Measurements from ENCODE around the gene OR51B2. TPM values are rescaled to one million over a fixed set of nuclear protein-coding genes. Genes with fewer than 3 reads are reported as not detected.
"Not testable (repeated sequence)": the region's sequence is repeated elsewhere in the genome, so short reads cannot be mapped to it uniquely, and the experiment has no call there.

Gene OR51B2
- total RNA-seq, 1 donor from 2014 or later = not detected

DNA sequence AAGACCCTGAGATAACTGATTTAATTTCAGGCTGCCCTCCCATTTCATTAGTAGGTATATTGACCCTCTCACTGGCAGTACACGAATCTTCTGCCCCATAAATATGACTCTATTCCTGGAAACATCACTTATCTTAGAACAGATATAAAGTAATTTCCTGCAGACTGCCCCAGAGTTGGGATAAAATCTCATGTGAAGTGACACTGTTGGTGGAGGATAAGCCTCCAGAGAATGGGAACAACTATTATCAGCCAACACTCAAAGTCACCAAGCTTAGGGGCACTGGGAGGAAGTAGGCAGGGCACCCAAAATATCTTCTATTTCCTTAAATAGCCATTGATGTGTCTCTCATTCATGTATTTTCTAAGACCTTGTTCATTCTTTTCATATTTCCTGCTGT is 11.1 kb upstream of the OR51B2 start:
- no peak for DNase-seq (ENCODE audit: low read depth)
- no peak overlapping the region for H3K4me3 ChIP-seq (ENCODE audit: low read depth, low read length)
- TF ChIP-seq CTCF (IDR thresholded peaks at IDR 0.05; ENCODE audit: insufficient read depth, low read length, poor library complexity, severe bottlenecking) = no peak
- no peaks in the 10 kb centered on the region for H3K27me3 ChIP-seq (ENCODE audit: control insufficient read depth, insufficient read depth, low read length)
- H3K36me3 ChIP-seq (ENCODE audit: control insufficient read depth, insufficient read depth, low read length) = no peaks in the 10 kb centered on the region

- no peak for DNase-seq (ENCODE audit: low read depth)
- Histone ChIP-seq H3K27me3 (ENCODE audit: control insufficient read depth, insufficient read depth, low read length) (no peaks in the 10 kb centered on the region), H3K4me3 (ENCODE audit: low read depth, low read length) (no peak overlapping the region), H3K36me3 (ENCODE audit: control insufficient read depth, insufficient read depth, low read length) (no peaks in the 10 kb centered on the region)
- no peak for TF ChIP-seq CTCF (IDR thresholded peaks at IDR 0.05; ENCODE audit: insufficient read depth, low read length, poor library complexity, severe bottlenecking)
These were observed 6.8 kb downstream of the OR51B2 start for GRCh38 chr11:5317292-5317691.

DNA sequence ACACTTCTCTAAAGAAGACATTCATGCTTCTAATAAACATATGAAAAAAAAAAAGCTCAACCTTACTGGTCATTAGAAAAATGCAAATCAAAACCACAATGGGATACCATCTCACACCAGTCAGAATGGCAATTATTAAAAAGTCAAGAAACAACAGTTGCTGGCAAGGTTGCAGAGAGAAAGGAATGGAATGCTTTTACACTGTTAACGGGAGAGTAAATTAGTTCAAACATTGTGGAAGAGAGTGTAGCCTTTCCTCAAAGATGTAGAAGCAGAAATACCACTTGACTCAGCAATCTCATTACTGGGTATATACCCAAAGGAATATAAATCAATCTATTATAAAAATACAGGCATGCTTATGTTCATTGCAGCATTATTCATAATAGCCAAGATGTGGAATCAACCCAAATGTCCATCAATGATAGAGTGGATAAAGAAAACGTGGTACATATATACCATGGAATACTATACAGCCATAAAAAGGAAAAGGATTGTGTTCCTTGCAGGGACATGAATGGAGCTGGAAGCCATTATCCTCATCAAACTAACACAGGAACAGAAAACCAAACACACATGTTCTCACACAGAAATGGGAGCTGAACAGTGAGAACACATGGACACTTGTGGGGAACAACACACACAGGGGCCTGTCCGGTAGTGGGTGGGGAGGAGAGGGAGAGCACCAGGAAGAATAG is 10.6 kb downstream of the OR51B2 start:
- not testable (repeated sequence) for DNase-seq (ENCODE audit: low read depth); H3K36me3 ChIP-seq (ENCODE audit: control insufficient read depth, insufficient read depth, low read length); H3K27me3 ChIP-seq (ENCODE audit: control insufficient read depth, insufficient read depth, low read length); H3K4me3 ChIP-seq (ENCODE audit: low read depth, low read length)

DNA sequence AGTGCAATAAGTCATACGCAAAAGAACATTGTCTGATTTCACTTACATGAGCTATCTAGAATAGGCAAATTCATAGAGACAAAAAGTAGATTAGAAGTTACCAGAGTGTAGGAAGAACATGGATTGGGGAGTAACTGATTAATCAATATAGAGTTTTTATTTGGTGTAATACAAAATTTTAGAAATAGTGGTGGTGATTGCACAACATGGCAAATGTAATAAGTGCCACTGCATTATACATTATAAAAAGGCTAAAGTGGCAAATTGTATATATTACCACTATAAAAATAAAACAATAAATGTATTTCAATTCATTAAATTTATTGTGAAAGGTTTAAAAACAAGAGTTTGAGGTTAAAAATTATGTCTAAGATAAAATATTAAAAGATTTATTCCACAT is 13.7 kb downstream of the OR51B2 start:
- Histone ChIP-seq H3K36me3 (ENCODE audit: control insufficient read depth, insufficient read depth, low read length) (no peaks in the 10 kb centered on the region), H3K27me3 (ENCODE audit: control insufficient read depth, insufficient read depth, low read length) (no peaks in the 10 kb centered on the region), H3K4me3 (ENCODE audit: low read depth, low read length) (no peak overlapping the region)
- no peak for DNase-seq (ENCODE audit: low read depth)
- TF ChIP-seq CTCF (IDR thresholded peaks at IDR 0.05; ENCODE audit: insufficient read depth, low read length, poor library complexity, severe bottlenecking) = no peak

GRCh38 chr11:5307256-5308019 is 16.7 kb downstream of the OR51B2 start:
- no peak for TF ChIP-seq CTCF (IDR thresholded peaks at IDR 0.05; ENCODE audit: insufficient read depth, low read length, poor library complexity, severe bottlenecking)
- Histone ChIP-seq H3K4me3 (ENCODE audit: low read depth, low read length) (no peak overlapping the region), H3K27me3 (ENCODE audit: control insufficient read depth, insufficient read depth, low read length) (no peaks in the 10 kb centered on the region), H3K36me3 (ENCODE audit: control insufficient read depth, insufficient read depth, low read length) (no peaks in the 10 kb centered on the region)
- DNase-seq (ENCODE audit: low read depth) = no peak

- DNase-seq (ENCODE audit: low read depth) = no peak
- no peak for TF ChIP-seq CTCF (IDR thresholded peaks at IDR 0.05; ENCODE audit: insufficient read depth, low read length, poor library complexity, severe bottlenecking)
- no peaks in the 10 kb centered on the region for H3K27me3 ChIP-seq (ENCODE audit: control insufficient read depth, insufficient read depth, low read length)
These were observed 20.1 kb downstream of the OR51B2 start for GRCh38 chr11:5304046-5304445.

More at GRCh38 chr11:5304046-5304445, 20.1 kb downstream of the OR51B2 start:
- Histone ChIP-seq H3K36me3 (ENCODE audit: control insufficient read depth, insufficient read depth, low read length) (no peaks in the 10 kb centered on the region), H3K4me3 (ENCODE audit: low read depth, low read length) (no peak overlapping the region)

All from kidney epithelial cell (primary cell).